ENCODE data around the gene SURF2.

SURF2 gene

GRCh38 chr9:133405508-133406438 lies 49.4 kb downstream of the SURF2 start:
- no peak for DNase-seq

DNA sequence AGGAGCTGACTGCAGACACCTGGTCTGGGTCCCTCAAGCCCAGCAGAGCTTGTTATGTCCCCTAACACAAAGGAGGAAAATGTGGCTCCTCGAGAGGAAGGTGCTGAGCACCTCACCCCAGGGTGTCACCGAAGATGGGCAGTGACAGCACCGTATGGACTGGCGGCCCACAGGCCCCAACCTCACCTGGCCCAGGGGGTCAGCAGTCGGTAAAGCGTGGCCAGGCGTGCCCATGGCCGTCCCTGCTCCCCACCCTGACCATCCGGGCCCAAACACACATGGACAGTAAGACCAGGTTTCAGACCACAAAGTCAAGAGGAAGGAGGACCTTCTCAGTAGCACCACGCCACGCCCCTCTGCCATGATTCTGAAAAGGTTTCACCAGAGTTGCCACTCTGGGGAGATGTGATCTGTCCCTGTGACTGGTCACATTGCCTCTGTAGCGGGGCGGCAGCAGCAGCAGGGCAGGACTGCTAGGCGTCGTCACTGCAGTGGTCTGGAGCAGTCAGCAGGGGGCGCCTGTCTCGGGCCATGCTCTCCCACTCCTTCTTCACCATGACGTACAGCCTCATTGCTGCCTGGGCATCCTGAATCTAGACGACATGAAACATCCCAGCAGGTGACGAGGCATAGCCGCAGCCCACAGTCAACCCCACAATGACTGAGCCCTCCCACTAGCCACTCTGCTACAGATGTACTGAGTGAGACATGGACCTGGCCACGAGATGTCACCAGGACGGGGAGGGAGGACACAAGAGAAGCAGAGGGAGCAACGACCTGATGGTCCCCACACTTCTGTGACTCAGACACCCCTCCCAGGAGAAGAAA lies 50.3 kb downstream of the SURF2 start:
- DNase-seq: peak; percentile 80

GRCh38 chr9:133408042-133408441 lies 51.7 kb downstream of the SURF2 start:
- DNase-seq: no peak
